HG02678 (cell line): ENCODE data around the gene GYPC.
"Not testable (repeated sequence)": the region's sequence is repeated elsewhere in the genome, so short reads cannot be mapped to it uniquely, and the experiment has no call there.

Experiments used
- ATAC-seq: cut with Tn5 transposase; IDR thresholded peaks from one replicate; pipeline ENCODE4 v1.9.1; 2021; ENCODE audit warnings: mild to moderate bottlenecking, moderate library complexity; ENCODE audit not compliant: unreplicated experiment

GYPC gene

GRCh38 chr2:126655500-126656430, at the start of gene GYPC:
GYPC (plus strand) TSS chr2:126656158; CDS start chr2:126656264, 106 bp downstream.
- ATAC-seq, result peak; percentile 40

GRCh38 chr2:126614524-126615227, 41.3 kb upstream of the GYPC start:
- no peak for ATAC-seq

GRCh38 chr2:126616606-126617069, 39.3 kb upstream of the GYPC start:
- peak; percentile 67 for ATAC-seq

GRCh38 chr2:126620302-126620701, 35.7 kb upstream of the GYPC start:
- no peak for ATAC-seq

GRCh38 chr2:126623000-126623399, 33.0 kb upstream of the GYPC start:
- no peak for ATAC-seq

GRCh38 chr2:126627643-126628042, 28.3 kb upstream of the GYPC start:
- no peak for ATAC-seq

GRCh38 chr2:126634273-126634861, 21.6 kb upstream of the GYPC start:
- ATAC-seq, result no peak

- no peak for ATAC-seq
These were observed 20.7 kb upstream of the GYPC start for GRCh38 chr2:126635281-126635680.

GRCh38 chr2:126635736-126636135, 20.2 kb upstream of the GYPC start:
- ATAC-seq, result no peak

- ATAC-seq, result no peak
These were observed 18.6 kb upstream of the GYPC start for GRCh38 chr2:126637386-126637785.

- no peak for ATAC-seq
These were observed 17.2 kb upstream of the GYPC start for GRCh38 chr2:126638746-126639145.

- ATAC-seq, result no peak
These were observed 16.7 kb upstream of the GYPC start for GRCh38 chr2:126639276-126639675.

- not testable (repeated sequence) for ATAC-seq
These were observed 14.7 kb upstream of the GYPC start for GRCh38 chr2:126641294-126641693.

- ATAC-seq, result no peak
These were observed 13.9 kb upstream of the GYPC start for GRCh38 chr2:126642031-126642430.

GRCh38 chr2:126643431-126643830, 12.5 kb upstream of the GYPC start:
- no peak for ATAC-seq

GRCh38 chr2:126643972-126644371, 12.0 kb upstream of the GYPC start:
- ATAC-seq, result no peak

- ATAC-seq, result peak; percentile 89
These were observed 11.2 kb upstream of the GYPC start for GRCh38 chr2:126644630-126645191.

- ATAC-seq, result peak; percentile 65
These were observed 10.7 kb upstream of the GYPC start for GRCh38 chr2:126645211-126645618.

- no peak for ATAC-seq
These were observed 9.9 kb upstream of the GYPC start for GRCh38 chr2:126646026-126646425.

- not testable (repeated sequence) for ATAC-seq
These were observed 8.1 kb upstream of the GYPC start for GRCh38 chr2:126647714-126648344.
